ENCODE data around the gene POLR3F.
"Not testable (repeated sequence)": the region's sequence is repeated elsewhere in the genome, so short reads cannot be mapped to it uniquely, and the experiment has no call there.

The POLR3F gene

GRCh38 chr20:18526761-18527160 lies 59.6 kb downstream of the POLR3F start:
- H3K27me3 ChIP-seq (ENCODE audit: control insufficient read depth, insufficient read depth, low read length, poor library complexity, severe bottlenecking); H3K4me1 ChIP-seq (ENCODE audit: control insufficient read depth, insufficient read depth, low read length); H3K9me3 ChIP-seq (ENCODE audit: control insufficient read depth, low read length); H3K4me3 ChIP-seq (ENCODE audit: insufficient read depth, low read depth, low read length); H3K27ac ChIP-seq (ENCODE audit: insufficient read depth, low read depth, low read length, poor library complexity, severe bottlenecking): not testable (repeated sequence)
- 79 to 81% methylated on average over 14 of the region's 14 CpGs for WGBS, 2 experiments
- H3K36me3 ChIP-seq (ENCODE audit: control insufficient read depth, insufficient read depth, low read length), result peaks cover 51% of the 10 kb centered on the region

- H3K27me3 ChIP-seq (ENCODE audit: control insufficient read depth, insufficient read depth, low read length, poor library complexity, severe bottlenecking), result no peaks in the 10 kb centered on the region
- peaks cover 51% of the 10 kb centered on the region for H3K36me3 ChIP-seq (ENCODE audit: control insufficient read depth, insufficient read depth, low read length)
- H3K27ac ChIP-seq (ENCODE audit: insufficient read depth, low read depth, low read length, poor library complexity, severe bottlenecking), result no peak overlapping the region
- no peak overlapping the region for H3K4me3 ChIP-seq (ENCODE audit: insufficient read depth, low read depth, low read length)
- H3K9me3 ChIP-seq (ENCODE audit: control insufficient read depth, low read length), result no peaks in the 10 kb centered on the region
- no peaks in the 10 kb centered on the region for H3K4me1 ChIP-seq (ENCODE audit: control insufficient read depth, insufficient read depth, low read length)
- WGBS, 2 experiments, result 93 to 97% methylated on average over 2 of the region's 2 CpGs
Measured at GRCh38 chr20:18527339-18527738, 60.1 kb downstream of the POLR3F start.

DNA sequence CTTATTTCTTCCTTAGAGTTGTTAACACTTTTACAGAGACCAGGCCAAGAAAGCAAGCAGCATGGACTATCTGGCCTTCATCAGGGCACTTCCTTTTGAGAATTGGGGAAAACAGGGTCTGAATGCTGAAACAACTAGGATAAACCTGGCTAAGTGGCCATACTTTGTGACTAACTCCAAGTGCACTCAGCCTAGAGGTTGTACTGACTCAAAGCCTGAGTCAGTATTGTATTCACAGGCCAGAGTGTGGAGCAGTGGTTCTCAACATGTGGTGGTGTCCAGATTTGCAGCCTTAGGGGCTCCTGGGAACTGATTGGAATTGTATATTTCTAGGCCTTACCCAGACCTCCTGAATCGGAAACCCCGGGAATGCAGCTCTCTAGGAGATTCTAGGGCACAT lies 60.6 kb downstream of the POLR3F start:
- H3K27ac ChIP-seq (ENCODE audit: insufficient read depth, low read depth, low read length, poor library complexity, severe bottlenecking), result no peak overlapping the region
- peaks cover 54% of the 10 kb centered on the region for H3K36me3 ChIP-seq (ENCODE audit: control insufficient read depth, insufficient read depth, low read length)
- no peaks in the 10 kb centered on the region for H3K9me3 ChIP-seq (ENCODE audit: control insufficient read depth, low read length)
- no peaks in the 10 kb centered on the region for H3K27me3 ChIP-seq (ENCODE audit: control insufficient read depth, insufficient read depth, low read length, poor library complexity, severe bottlenecking)
- 93 to 99% methylated on average over 2 of the region's 2 CpGs for WGBS, 2 experiments
- no peaks in the 10 kb centered on the region for H3K4me1 ChIP-seq (ENCODE audit: control insufficient read depth, insufficient read depth, low read length)
- H3K4me3 ChIP-seq (ENCODE audit: insufficient read depth, low read depth, low read length), result no peak overlapping the region

DNA sequence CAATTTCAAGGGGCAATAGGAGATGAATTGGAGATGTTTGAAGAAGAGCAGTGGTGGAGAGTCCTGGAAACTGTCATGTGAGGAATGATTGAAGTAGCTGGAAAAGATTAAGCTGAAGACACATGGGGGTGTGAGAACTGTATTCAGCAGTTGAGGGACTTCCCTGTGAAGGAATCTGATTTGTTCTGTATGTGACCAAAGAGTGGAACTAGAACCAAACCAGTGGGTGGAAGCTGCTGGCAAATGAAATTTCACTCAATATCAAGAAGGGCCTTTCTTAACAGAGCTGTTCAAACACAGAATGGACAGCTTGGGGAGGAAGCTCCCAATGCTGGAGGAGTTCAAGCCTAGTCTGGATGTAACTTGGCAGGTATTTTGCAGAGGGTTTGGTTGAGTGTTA lies 61.9 kb downstream of the POLR3F start:
- no peaks in the 10 kb centered on the region for H3K27me3 ChIP-seq (ENCODE audit: control insufficient read depth, insufficient read depth, low read length, poor library complexity, severe bottlenecking)

DNA sequence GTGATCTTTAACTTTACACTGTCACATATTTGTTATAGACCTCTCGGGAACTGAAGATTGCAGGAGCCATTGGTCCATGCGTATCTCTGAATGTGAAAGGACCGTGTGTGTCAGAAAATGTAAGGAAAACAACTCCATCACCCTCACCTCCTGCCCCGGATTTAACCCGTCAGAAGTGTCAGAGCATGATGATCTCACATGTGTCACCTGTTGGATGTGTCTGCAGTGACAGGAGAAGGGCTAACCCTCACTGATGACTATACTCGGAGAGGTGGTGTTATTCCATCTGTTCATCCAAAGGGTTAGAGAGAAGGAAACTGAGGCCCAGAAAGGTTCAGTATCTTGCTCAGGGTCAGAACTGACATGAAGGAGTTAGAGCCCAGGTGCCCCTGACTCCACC lies 65.4 kb downstream of the POLR3F start:
- WGBS, 2 experiments, result 95 to 97% methylated on average over 6 of the region's 6 CpGs
- Histone ChIP-seq H3K36me3 (ENCODE audit: control insufficient read depth, insufficient read depth, low read length) (peaks cover 48% of the 10 kb centered on the region), H3K27ac (ENCODE audit: insufficient read depth, low read depth, low read length, poor library complexity, severe bottlenecking) (no peak overlapping the region), H3K4me3 (ENCODE audit: insufficient read depth, low read depth, low read length) (no peak overlapping the region), H3K27me3 (ENCODE audit: control insufficient read depth, insufficient read depth, low read length, poor library complexity, severe bottlenecking) (no peaks in the 10 kb centered on the region), H3K9me3 (ENCODE audit: control insufficient read depth, low read length) (no peaks in the 10 kb centered on the region), H3K4me1 (ENCODE audit: control insufficient read depth, insufficient read depth, low read length) (no peaks in the 10 kb centered on the region)

More for the DNA sequence above, 61.9 kb downstream of the POLR3F start:
- Histone ChIP-seq H3K9me3 (ENCODE audit: control insufficient read depth, low read length) (no peaks in the 10 kb centered on the region), H3K27ac (ENCODE audit: insufficient read depth, low read depth, low read length, poor library complexity, severe bottlenecking) (no peak overlapping the region), H3K4me3 (ENCODE audit: insufficient read depth, low read depth, low read length) (no peak overlapping the region), H3K4me1 (ENCODE audit: control insufficient read depth, insufficient read depth, low read length) (no peaks in the 10 kb centered on the region), H3K36me3 (ENCODE audit: control insufficient read depth, insufficient read depth, low read length) (peaks cover 66% of the 10 kb centered on the region)

DNA sequence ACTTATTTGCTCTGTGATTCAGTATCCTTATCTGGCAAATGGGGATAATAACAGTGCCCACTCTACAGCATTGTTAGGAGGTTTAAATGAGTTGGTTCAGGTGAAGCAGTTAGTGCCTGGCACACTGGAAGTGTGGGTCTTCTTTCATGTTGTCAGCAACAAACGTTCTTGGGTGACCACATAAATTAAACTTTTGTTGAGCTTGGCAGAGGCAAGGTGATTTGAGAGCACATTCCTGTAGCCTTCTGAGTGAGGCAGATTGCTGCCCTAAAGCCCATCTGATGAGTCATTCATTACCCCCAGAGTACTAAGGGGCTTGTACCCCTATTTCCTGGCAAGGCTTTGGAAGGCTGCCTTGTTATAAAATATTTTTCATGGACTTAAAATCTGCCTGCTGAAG lies 66.3 kb downstream of the POLR3F start:
- Histone ChIP-seq H3K27ac (ENCODE audit: insufficient read depth, low read depth, low read length, poor library complexity, severe bottlenecking) (no peak overlapping the region), H3K4me1 (ENCODE audit: control insufficient read depth, insufficient read depth, low read length) (no peaks in the 10 kb centered on the region), H3K9me3 (ENCODE audit: control insufficient read depth, low read length) (no peaks in the 10 kb centered on the region), H3K36me3 (ENCODE audit: control insufficient read depth, insufficient read depth, low read length) (peaks cover 47% of the 10 kb centered on the region), H3K4me3 (ENCODE audit: insufficient read depth, low read depth, low read length) (no peak overlapping the region), H3K27me3 (ENCODE audit: control insufficient read depth, insufficient read depth, low read length, poor library complexity, severe bottlenecking) (no peaks in the 10 kb centered on the region)
- WGBS, 2 experiments, result 91 to 93% methylated on average over 1 of the region's 1 CpG

GRCh38 chr20:18533978-18534644 lies 66.9 kb downstream of the POLR3F start:
- Histone ChIP-seq H3K4me1 (ENCODE audit: control insufficient read depth, insufficient read depth, low read length) (no peaks in the 10 kb centered on the region), H3K4me3 (ENCODE audit: insufficient read depth, low read depth, low read length) (no peak overlapping the region), H3K36me3 (ENCODE audit: control insufficient read depth, insufficient read depth, low read length) (peaks cover 42% of the 10 kb centered on the region), H3K27ac (ENCODE audit: insufficient read depth, low read depth, low read length, poor library complexity, severe bottlenecking) (no peak overlapping the region), H3K27me3 (ENCODE audit: control insufficient read depth, insufficient read depth, low read length, poor library complexity, severe bottlenecking) (no peaks in the 10 kb centered on the region), H3K9me3 (ENCODE audit: control insufficient read depth, low read length) (no peaks in the 10 kb centered on the region)
- 97 to 98% methylated on average over 6 of the region's 6 CpGs for WGBS, 2 experiments
